H9 (cell line): Measurements from ENCODE around the gene TTLL3. TPM values are rescaled to one million over a fixed set of nuclear protein-coding genes. Genes with fewer than 3 reads are reported as not detected.

Experiments
- DNase-seq: peaks from one replicate; pipeline ENCODE4 v3.0.0-alpha.2; 2017
- H2AFZ ChIP-seq: one replicate; pipeline ENCODE4 v1.6.1; 2013; ENCODE audit warnings: mild to moderate bottlenecking, low read length, control low read depth, moderate library complexity
- H2AK5ac ChIP-seq: 2 replicates; pipeline ENCODE4 v1.6.1; 2013; ENCODE audit warnings: low read length, control low read depth, mixed read lengths; ENCODE audit not compliant: insufficient read length
- H2BK120ac ChIP-seq: one replicate; pipeline ENCODE4 v1.6.1; 2013; ENCODE audit warnings: low read depth, mild to moderate bottlenecking, low read length, control low read depth, inconsistent platforms; ENCODE audit not compliant: poor library complexity, severe bottlenecking
- H2BK12ac ChIP-seq: 2 replicates; pipeline ENCODE4 v1.6.1; 2013; ENCODE audit warnings: low read length, control low read depth, mixed read lengths, low read depth; ENCODE audit not compliant: insufficient read length
- H2BK15ac ChIP-seq: 2 replicates; pipeline ENCODE4 v1.6.1; 2013; ENCODE audit warnings: low read depth, low read length, control low read depth
- H2BK20ac ChIP-seq: one replicate; pipeline ENCODE4 v1.6.1; 2013; ENCODE audit warnings: low read depth, mild to moderate bottlenecking, low read length, control low read depth, inconsistent platforms; ENCODE audit not compliant: poor library complexity, severe bottlenecking
- H2BK5ac ChIP-seq: 2 replicates; pipeline ENCODE4 v1.6.1; 2013; ENCODE audit warnings: low read length, control low read depth, mixed read lengths; ENCODE audit not compliant: insufficient read length
- H3K14ac ChIP-seq: 2 replicates; pipeline ENCODE4 v1.6.1; 2013; ENCODE audit warnings: low read length, control low read depth; ENCODE audit not compliant: insufficient read depth
- H3K18ac ChIP-seq: 2 replicates; pipeline ENCODE4 v1.6.1; 2013; ENCODE audit warnings: low read depth, mild to moderate bottlenecking, mixed read lengths, low read length, control low read depth; ENCODE audit not compliant: insufficient read length
- H3K23ac ChIP-seq: 2 replicates; pipeline ENCODE4 v1.6.1; 2013; ENCODE audit warnings: low read length, control low read depth, mixed read lengths, low read depth; ENCODE audit not compliant: insufficient read length
- H3K23me2 ChIP-seq: 2 replicates; pipeline ENCODE4 v1.6.1; 2013; ENCODE audit warnings: low read depth, mild to moderate bottlenecking, mixed read lengths, low read length, control low read depth; ENCODE audit not compliant: insufficient read length, poor library complexity, severe bottlenecking
- H3K27ac ChIP-seq: 2 replicates; pipeline ENCODE4 v1.5.1; 2013; ENCODE audit warnings: low read length, control low read depth, mixed read lengths, low read depth; ENCODE audit not compliant: insufficient read length
- H3K27me3 ChIP-seq: 2 replicates; pipeline ENCODE4 v1.6.1; 2013; ENCODE audit warnings: low read length, control low read depth, inconsistent platforms; ENCODE audit not compliant: insufficient read depth
- H3K4ac ChIP-seq: 2 replicates; pipeline ENCODE4 v1.6.1; 2013; ENCODE audit warnings: low read depth, mild to moderate bottlenecking, control low read depth, inconsistent platforms, low read length, moderate library complexity
- H3K4me1 ChIP-seq: 2 replicates; pipeline ENCODE4 v1.6.1; 2013; ENCODE audit warnings: low read length, control low read depth, inconsistent platforms; ENCODE audit not compliant: insufficient read depth
- H3K4me2 ChIP-seq: 2 replicates; pipeline ENCODE4 v1.6.1; 2013; ENCODE audit warnings: low read length, control low read depth, mixed read lengths; ENCODE audit not compliant: insufficient read length, insufficient read depth
- H3K56ac ChIP-seq: 2 replicates; pipeline ENCODE4 v1.6.1; 2013; ENCODE audit warnings: low read depth, mild to moderate bottlenecking, mixed read lengths, low read length, control low read depth; ENCODE audit not compliant: insufficient read length
- H3K79me1 ChIP-seq: 2 replicates; pipeline ENCODE4 v1.6.1; 2013; ENCODE audit warnings: low read depth, mild to moderate bottlenecking, moderate library complexity, low read length, control low read depth, inconsistent platforms; ENCODE audit not compliant: insufficient read depth, poor library complexity, severe bottlenecking
- H3K79me2 ChIP-seq: 2 replicates; pipeline ENCODE4 v1.6.1; 2013; ENCODE audit warnings: low read length, control low read depth, inconsistent platforms; ENCODE audit not compliant: insufficient read depth
- H3K9ac ChIP-seq: 2 replicates; pipeline ENCODE4 v1.6.1; 2013; ENCODE audit warnings: low read length, control low read depth, mixed read lengths; ENCODE audit not compliant: insufficient read length; ENCODE audit errors: extremely low read depth
- H3K9me3 ChIP-seq: one replicate; pipeline ENCODE4 v1.6.1; 2013; ENCODE audit warnings: low read depth, low read length, inconsistent platforms; ENCODE audit not compliant: control insufficient read depth
- H3T11ph ChIP-seq: one replicate; pipeline ENCODE4 v1.6.1; 2013; ENCODE audit warnings: mild to moderate bottlenecking, low read length, control low read depth, inconsistent platforms
- H4K20me1 ChIP-seq: one replicate; pipeline ENCODE4 v1.6.1; 2013; ENCODE audit not compliant: control insufficient read depth, insufficient read length, insufficient read depth
- H4K5ac ChIP-seq: 2 replicates; pipeline ENCODE4 v1.6.1; 2013; ENCODE audit warnings: low read depth, mild to moderate bottlenecking, mixed read lengths, low read length, control low read depth; ENCODE audit not compliant: insufficient read length
- H4K8ac ChIP-seq: replicated peaks from 2 replicates; pipeline ENCODE4 v1.6.1; 2013; ENCODE audit warnings: low read length, control low read depth, mixed read lengths, low read depth; ENCODE audit not compliant: insufficient read length
- H4K91ac ChIP-seq: 2 replicates; pipeline ENCODE4 v1.6.1; 2013; ENCODE audit warnings: low read depth, mild to moderate bottlenecking, moderate library complexity, mixed read lengths, low read length, control low read depth; ENCODE audit not compliant: insufficient read length
- H3K27ac Mint-ChIP-seq, 3 experiments: 2 replicates in 2 of 3; 3 replicates in 1 of 3; pipeline ENCODE4 v1.8.0; 2020 to 2021; ENCODE audit warnings: mixed read lengths in 3 of 3, mild to moderate bottlenecking in 1 of 3, moderate library complexity in 1 of 3
- H3K27me3 Mint-ChIP-seq: 2 replicates; pipeline ENCODE4 v1.8.0; 2021; ENCODE audit warnings: low read depth, mild to moderate bottlenecking, moderate library complexity, mixed read lengths
- H3K36me3 Mint-ChIP-seq, 3 experiments: 2 replicates in 2 of 3; 3 replicates in 1 of 3; pipeline ENCODE4 v1.8.0; 2020 to 2021; ENCODE audit warnings: low read depth in 3 of 3, mixed read lengths in 3 of 3; ENCODE audit not compliant: insufficient read depth in 1 of 3
- H3K4me1 Mint-ChIP-seq, 2 experiments: 2 replicates each; pipeline ENCODE4 v1.8.0; 2020; ENCODE audit warnings: mixed read lengths in 2 of 2
- H3K4me3 Mint-ChIP-seq, 2 experiments: 2 replicates in 1 of 2; 3 replicates in 1 of 2; pipeline ENCODE4 v1.8.0; 2020 to 2021; ENCODE audit warnings: mild to moderate bottlenecking in 2 of 2, mixed read lengths in 2 of 2, moderate library complexity in 1 of 2
- H3K9me3 Mint-ChIP-seq, 2 experiments: 2 replicates in 1 of 2; 3 replicates in 1 of 2; pipeline ENCODE4 v1.8.0; 2020; ENCODE audit warnings: mild to moderate bottlenecking in 2 of 2, mixed read lengths in 2 of 2, moderate library complexity in 1 of 2
- CTCF ChIP-seq: fragments of 200-600 bp; sonication (generic); conservative IDR thresholded peaks from 3 replicates; pipeline ENCODE4 v1.8.0; 2021; ENCODE audit warnings: antibody characterized with exemption, mild to moderate bottlenecking
- WGBS: extraction: QIAGEN DNeasy Blood & Tissue Kit; methylation state at CpG from one replicate; pipeline ENCODE4 v1.1.7; 2013; ENCODE audit warnings: missing lambda C conversion rate, low lambda C conversion rate, mixed read lengths; ENCODE audit not compliant: insufficient read length; ENCODE audit errors: extremely low coverage; 5-methylcytosine and 5-hydroxymethylcytosine counted together
- total RNA-seq: library from RNA; stranded (reverse); gene quantifications from 2 replicates; pipeline ENCODE4 v1.2.1, GENCODE V29; 2021

The TTLL3 gene
- total RNA-seq, 1 experiment from 2014 or later, result 14.4 TPM

GRCh38 chr3:9760779-9761505, 49.1 kb upstream of the TTLL3 start:
- no peak overlapping the region for H2BK20ac ChIP-seq
- no peak overlapping the region for H2BK12ac ChIP-seq
- no peaks in the 10 kb centered on the region for H3K9me3 ChIP-seq
- no peak overlapping the region for H3K4me3 Mint-ChIP-seq
- no peaks in the 10 kb centered on the region for H3K79me2 ChIP-seq
- no peak overlapping the region for H3K56ac ChIP-seq
- no peak overlapping the region for H3K4ac ChIP-seq
- H3K9me3 Mint-ChIP-seq, result no peaks in the 10 kb centered on the region
- H2AFZ ChIP-seq, result no peak overlapping the region
- H3K27ac Mint-ChIP-seq, result no peak overlapping the region
- no peaks in the 10 kb centered on the region for H3K23me2 ChIP-seq
- H3K18ac ChIP-seq, result no peak overlapping the region
- no peak overlapping the region for H3T11ph ChIP-seq
- peaks cover 2 to 3% of the 10 kb centered on the region in 2 experiments for H3K4me1 Mint-ChIP-seq
- H3K27ac ChIP-seq, result no peak overlapping the region
- no peak overlapping the region for H2BK120ac ChIP-seq
- no peak for DNase-seq
- no peaks in the 10 kb centered on the region for H3K79me1 ChIP-seq
- no peak overlapping the region; the same call in 1 of the 2 replicates for H3K14ac ChIP-seq
- H3K27me3 ChIP-seq, result no peaks in the 10 kb centered on the region
- H3K4me2 ChIP-seq, result no peak overlapping the region
- H4K20me1 ChIP-seq, result no peaks in the 10 kb centered on the region
- H2BK15ac ChIP-seq, result no peak overlapping the region
- H2BK5ac ChIP-seq, result no peak overlapping the region
- H4K8ac ChIP-seq, result no peak overlapping the region
- no CpG with 5 or more reads among the region's 10 CpGs for WGBS
- no peak overlapping the region for H4K5ac ChIP-seq
- peaks cover 28 to 52% (median 44%) of the 10 kb centered on the region in 3 experiments for H3K36me3 Mint-ChIP-seq
- no peak overlapping the region for H3K23ac ChIP-seq
- H4K91ac ChIP-seq, result no peak overlapping the region
- no peak for TF ChIP-seq CTCF
- H3K4me1 ChIP-seq, result no peaks in the 10 kb centered on the region
- peaks cover 5% of the 10 kb centered on the region for H3K27me3 Mint-ChIP-seq
- no peak overlapping the region for H2AK5ac ChIP-seq
- no peak overlapping the region for H3K9ac ChIP-seq
